DND-41 (cell line): ENCODE measurements around the gene RSBN1L.
"Not testable (repeated sequence)": the region's sequence is repeated elsewhere in the genome, so short reads cannot be mapped to it uniquely, and the experiment has no call there.

Experiments
- ATAC-seq: fragments of 200-7000 bp; cut with Tn5 transposase; 3 replicates; pipeline ENCODE4 v1.9.1; 2021; ENCODE audit warnings: low read depth; ENCODE audit not compliant: insufficient read depth
- DNase-seq: peaks from one replicate; pipeline ENCODE4 v3.0.0-alpha.2; 2020
- H2AFZ ChIP-seq: 2 replicates; pipeline ENCODE4 v1.6.0; 2012; ENCODE audit warnings: low read depth, low read length
- H3K27ac ChIP-seq: 2 replicates; pipeline ENCODE4 v1.5.1; 2012; ENCODE audit warnings: low read length, inconsistent platforms
- H3K27me3 ChIP-seq: fragments of 200-600 bp; sonication (generic); 2 replicates; pipeline ENCODE4 v1.6.0; 2012; ENCODE audit warnings: low read length, mild to moderate bottlenecking, inconsistent platforms; ENCODE audit not compliant: insufficient read depth, poor library complexity
- H3K36me3 ChIP-seq: 2 replicates; pipeline ENCODE4 v1.5.1; 2012; ENCODE audit warnings: low read length, inconsistent platforms; ENCODE audit not compliant: insufficient read depth
- H3K4me1 ChIP-seq: 2 replicates; pipeline ENCODE4 v1.5.1; 2012; ENCODE audit warnings: mild to moderate bottlenecking, low read length; ENCODE audit not compliant: insufficient read depth
- H3K4me2 ChIP-seq: 2 replicates; pipeline ENCODE4 v1.6.0; 2012; ENCODE audit warnings: mild to moderate bottlenecking, moderate library complexity, low read length, inconsistent platforms; ENCODE audit not compliant: insufficient read depth
- H3K4me3 ChIP-seq, 2 experiments: fragments of 200-600 bp in 1 of 2; shearing (Covaris generic) in 1 of 2; 2 replicates each; pipeline ENCODE4 v1.5.1; 2012 to 2016; ENCODE audit warnings: inconsistent platforms in 2 of 2, low read length in 2 of 2, mild to moderate bottlenecking in 2 of 2, low read depth in 1 of 2, moderate library complexity in 1 of 2
- H3K79me2 ChIP-seq: 2 replicates; pipeline ENCODE4 v1.6.0; 2012; ENCODE audit warnings: low read length, inconsistent platforms; ENCODE audit not compliant: insufficient read depth
- H3K9ac ChIP-seq: 2 replicates; pipeline ENCODE4 v1.6.0; 2012; ENCODE audit warnings: low read depth, mild to moderate bottlenecking, inconsistent platforms, low read length, moderate library complexity
- H3K9me3 ChIP-seq: 2 replicates; pipeline ENCODE4 v1.5.1; 2012; ENCODE audit warnings: low read length, moderate library complexity, mild to moderate bottlenecking, inconsistent platforms; ENCODE audit not compliant: insufficient read depth, severe bottlenecking
- H4K20me1 ChIP-seq: 2 replicates; pipeline ENCODE4 v1.6.0; 2012; ENCODE audit warnings: low read length; ENCODE audit not compliant: insufficient read depth
- EZH2 ChIP-seq: IDR thresholded peaks from 3 replicates; pipeline ENCODE4 v1.6.1; 2012; ENCODE audit warnings: borderline replicate concordance, low read depth, mild to moderate bottlenecking, moderate library complexity, low read length, inconsistent platforms; ENCODE audit not compliant: severe bottlenecking
- TF ChIP-seq, protein P1 (sequence below): IDR thresholded peaks from 2 replicates; pipeline ENCODE4 v1.5.1; 2012; ENCODE audit warnings: borderline replicate concordance, low read length, moderate library complexity, mild to moderate bottlenecking; ENCODE audit not compliant: poor library complexity, severe bottlenecking; ENCODE audit errors: extremely low read depth

Gene RSBN1L

DNA sequence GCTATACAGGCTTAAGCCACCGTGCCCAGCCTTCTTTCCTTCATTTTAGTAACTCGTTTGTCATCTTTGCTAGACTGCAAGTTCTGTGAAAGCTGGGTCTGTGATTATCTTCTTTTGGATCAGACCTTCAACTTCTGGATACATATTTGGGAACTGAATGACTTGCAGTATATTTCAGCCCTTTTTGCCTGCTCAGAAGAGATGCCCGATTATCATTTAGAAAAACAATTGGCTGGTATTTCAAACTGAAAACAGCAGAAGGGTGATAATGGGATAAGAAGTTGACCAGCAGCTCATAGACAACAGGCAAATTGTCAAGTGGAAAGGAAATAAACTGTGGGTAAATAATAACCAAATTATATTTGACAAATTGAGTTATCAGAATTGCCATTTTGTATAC is 14.6 kb downstream of the RSBN1L start:
- H3K9me3 ChIP-seq, result no peaks in the 10 kb centered on the region
- no peak overlapping the region for H3K27ac ChIP-seq
- no peak overlapping the region for H2AFZ ChIP-seq
- no peak overlapping the region for H3K4me3 ChIP-seq
- H3K4me1 ChIP-seq, result no peaks in the 10 kb centered on the region
- H4K20me1 ChIP-seq, result peaks cover 32% of the 10 kb centered on the region
- no peak for TF ChIP-seq EZH2
- TF ChIP-seq, protein P1, sequence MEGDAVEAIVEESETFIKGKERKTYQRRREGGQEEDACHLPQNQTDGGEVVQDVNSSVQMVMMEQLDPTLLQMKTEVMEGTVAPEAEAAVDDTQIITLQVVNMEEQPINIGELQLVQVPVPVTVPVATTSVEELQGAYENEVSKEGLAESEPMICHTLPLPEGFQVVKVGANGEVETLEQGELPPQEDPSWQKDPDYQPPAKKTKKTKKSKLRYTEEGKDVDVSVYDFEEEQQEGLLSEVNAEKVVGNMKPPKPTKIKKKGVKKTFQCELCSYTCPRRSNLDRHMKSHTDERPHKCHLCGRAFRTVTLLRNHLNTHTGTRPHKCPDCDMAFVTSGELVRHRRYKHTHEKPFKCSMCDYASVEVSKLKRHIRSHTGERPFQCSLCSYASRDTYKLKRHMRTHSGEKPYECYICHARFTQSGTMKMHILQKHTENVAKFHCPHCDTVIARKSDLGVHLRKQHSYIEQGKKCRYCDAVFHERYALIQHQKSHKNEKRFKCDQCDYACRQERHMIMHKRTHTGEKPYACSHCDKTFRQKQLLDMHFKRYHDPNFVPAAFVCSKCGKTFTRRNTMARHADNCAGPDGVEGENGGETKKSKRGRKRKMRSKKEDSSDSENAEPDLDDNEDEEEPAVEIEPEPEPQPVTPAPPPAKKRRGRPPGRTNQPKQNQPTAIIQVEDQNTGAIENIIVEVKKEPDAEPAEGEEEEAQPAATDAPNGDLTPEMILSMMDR, result no peak
- H3K4me2 ChIP-seq, result no peak overlapping the region
- no peaks in the 10 kb centered on the region for H3K27me3 ChIP-seq
- ATAC-seq (no peak), DNase-seq (no peak)
- H3K36me3 ChIP-seq, result peaks cover 48% of the 10 kb centered on the region
- peaks cover 96% of the 10 kb centered on the region for H3K79me2 ChIP-seq
- no peak overlapping the region for H3K9ac ChIP-seq

DNA sequence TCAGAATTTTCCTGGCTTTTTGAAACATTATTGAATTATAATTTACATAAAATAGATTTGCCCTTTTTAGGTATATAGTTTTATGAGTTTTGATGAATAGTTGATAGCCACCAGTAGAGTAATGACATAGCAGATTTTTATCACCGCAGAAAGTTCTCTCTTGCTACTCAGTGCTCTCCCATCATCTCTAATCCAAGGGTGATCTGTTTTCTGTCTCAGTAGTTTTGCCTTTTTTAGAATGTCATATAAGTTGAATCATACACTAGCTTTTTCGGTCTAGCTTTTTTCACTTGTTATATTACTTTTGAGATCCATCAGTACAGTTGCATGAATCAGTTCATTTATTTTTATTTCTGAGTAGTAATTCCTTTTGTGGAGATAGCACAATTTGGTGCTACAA is 17.9 kb downstream of the RSBN1L start:
- Histone ChIP-seq H4K20me1 (peaks cover 47% of the 10 kb centered on the region), H3K9me3 (no peaks in the 10 kb centered on the region), H3K4me1 (no peaks in the 10 kb centered on the region), H2AFZ (no peak overlapping the region), H3K79me2 (peaks cover 96% of the 10 kb centered on the region), H3K27ac (no peak overlapping the region), H3K27me3 (no peaks in the 10 kb centered on the region), H3K4me3 (no peak overlapping the region), H3K36me3 (peaks cover 37% of the 10 kb centered on the region), H3K9ac (no peak overlapping the region), H3K4me2 (no peak overlapping the region)
- no peak for ATAC-seq
- DNase-seq, result no peak
- TF ChIP-seq, protein P1, result no peak
- TF ChIP-seq EZH2, result no peak

GRCh38 chr7:77714931-77715330 is 18.7 kb downstream of the RSBN1L start:
- Histone ChIP-seq H3K36me3 (peaks cover 35% of the 10 kb centered on the region), H3K79me2 (peaks cover 96% of the 10 kb centered on the region), H4K20me1 (peaks cover 48% of the 10 kb centered on the region)
- not testable (repeated sequence) for H3K27ac ChIP-seq, H3K9ac ChIP-seq, H3K4me3 ChIP-seq, H3K9me3 ChIP-seq, H3K4me2 ChIP-seq, H3K4me1 ChIP-seq, H2AFZ ChIP-seq, H3K27me3 ChIP-seq, DNase-seq
- peak; percentile 17; the same call in 1 of the 3 replicates for ATAC-seq

- H3K4me2 ChIP-seq, result no peak overlapping the region
- no peak overlapping the region for H3K4me3 ChIP-seq
- no peak overlapping the region for H2AFZ ChIP-seq
- ATAC-seq, result no peak
- H3K79me2 ChIP-seq, result peaks cover 96% of the 10 kb centered on the region
- no peak overlapping the region for H3K27ac ChIP-seq
- H4K20me1 ChIP-seq, result peaks cover 39% of the 10 kb centered on the region; the same call in 1 of the 2 replicates
- no peaks in the 10 kb centered on the region for H3K4me1 ChIP-seq
- DNase-seq, result no peak
- TF ChIP-seq EZH2, result no peak
- TF ChIP-seq, protein P1, result no peak
- H3K9ac ChIP-seq, result no peak overlapping the region
- peaks cover 16% of the 10 kb centered on the region for H3K36me3 ChIP-seq
- no peaks in the 10 kb centered on the region for H3K9me3 ChIP-seq
- H3K27me3 ChIP-seq, result no peaks in the 10 kb centered on the region
Measured at GRCh38 chr7:77716804-77717203, 20.5 kb downstream of the RSBN1L start.

GRCh38 chr7:77717566-77717965 is 21.3 kb downstream of the RSBN1L start:
- H3K4me1 ChIP-seq, H3K27ac ChIP-seq, H3K27me3 ChIP-seq, H2AFZ ChIP-seq, H3K4me3 ChIP-seq, ATAC-seq, H3K4me2 ChIP-seq, H3K9me3 ChIP-seq, DNase-seq, H3K9ac ChIP-seq: not testable (repeated sequence)
- Histone ChIP-seq H3K79me2 (peaks cover 97% of the 10 kb centered on the region), H3K36me3 (peaks cover 12% of the 10 kb centered on the region), H4K20me1 (peaks cover 39% of the 10 kb centered on the region; the same call in 1 of the 2 replicates)
